Ovary (tissue), 3 donors: ENCODE results near the gene IMMT.

Experiments used
- CTCF ChIP-seq, 3 donors: fragments of 450-650 bp in 2 of 3; fragments of 200-600 bp in 1 of 3; IDR thresholded peaks; one replicate each; pipeline versions ENCODE4 v1.5.1 to v1.8.0; 2016 to 2022; ENCODE audit warnings: antibody characterized with exemption in 3 of 3, mild to moderate bottlenecking in 1 of 3
- EP300 ChIP-seq: sonication (generic); formaldehyde crosslinking; IDR thresholded peaks from one replicate; pipeline ENCODE4 v1.6.1; 2017; ENCODE audit warnings: antibody characterized with exemption
- POLR2A ChIP-seq: fragments of 450-650 bp; IDR thresholded peaks from one replicate; pipeline ENCODE4 v1.6.1; 2017; ENCODE audit warnings: antibody characterized with exemption, mild to moderate bottlenecking, moderate library complexity
- donor health status: DM: no; HTN: no; CAD: no.

DNA sequence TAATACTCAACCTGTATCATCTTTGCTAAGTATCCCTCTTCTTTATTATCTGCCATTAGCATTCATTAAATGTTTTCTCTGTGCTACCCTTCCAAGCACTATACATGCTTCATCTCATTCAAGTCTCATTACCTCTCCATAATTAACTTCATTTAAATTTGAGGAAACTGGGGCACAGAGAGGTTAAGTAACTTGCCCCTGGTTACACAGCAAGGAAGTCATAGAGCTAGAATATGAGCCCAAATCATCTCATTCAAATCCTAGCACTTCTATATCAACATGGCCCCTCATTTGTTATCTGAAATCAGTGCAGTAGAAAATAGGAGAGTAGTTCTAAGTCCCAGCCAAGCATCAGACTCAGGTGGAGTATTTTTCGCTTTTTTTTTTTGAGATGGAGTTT is 8.4 kb upstream of the IMMT start:
- TF ChIP-seq POLR2A (no peak), CTCF (IDR thresholded peaks at IDR 0.05) (no peak), EP300 (no peak)
